A549 treated with Hydrocortisone at 1 μM for 4 hours (cell line): ENCODE results near the gene MYCBP. TPM values are rescaled to one million over a fixed set of nuclear protein-coding genes. Genes with fewer than 3 reads are reported as not detected.

Experiments
- total RNA-seq: library from RNA; stranded (reverse); fragments of 200-300 nt; extraction: Qiagen RNA extraction; gene quantifications from 5 replicates; pipeline ENCODE4 v1.2.3, GENCODE V29; 2022

Gene MYCBP
- 18.6 to 25.9 TPM (median 20.1 TPM) in 5 replicates for total RNA-seq

GRCh38 chr1:38873027-38873969 is at the start of gene MYCBP:
Gene MYCBP, minus strand, starts transcription at chr1:38873348. Its CDS starts 43 bp downstream, at chr1:38873305.

DNA sequence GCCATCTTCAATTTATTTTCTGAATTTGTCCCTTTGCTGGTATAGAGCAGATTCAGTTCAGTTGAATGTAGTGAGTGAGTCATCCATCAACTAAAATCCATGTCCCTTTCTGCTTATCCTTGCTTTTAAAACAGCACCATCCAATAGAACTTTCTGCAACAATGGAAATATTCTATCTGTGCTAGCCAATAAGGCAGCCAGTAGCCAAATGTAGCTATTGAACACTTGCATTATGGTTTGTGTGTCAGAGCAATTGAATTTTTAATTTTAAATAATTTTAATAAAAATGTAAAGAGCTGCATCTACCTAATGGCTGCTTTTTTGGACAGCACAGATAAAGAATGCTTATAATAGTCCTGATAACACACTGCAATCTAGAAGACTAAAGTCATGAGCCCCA is 8.3 kb upstream of the MYCBP start, which contains the start of gene GJA9:
TSS of gene GJA9 (minus strand) at position 101 of the 400 bp plus-strand sequence. CDS start 5,489 bp downstream, outside the sequence.

GRCh38 chr1:38859561-38860453 is 13.3 kb downstream of the MYCBP start, which contains the start of gene RRAGC:
Gene RRAGC, minus strand, starts transcription at chr1:38859772. Its CDS starts 126 bp downstream, at chr1:38859646.

Other genes starting within 250 kb of the MYCBP start
- 30.2 to 36.2 TPM (median 31.1 TPM) in 5 replicates for gene RRAGC, start 13.6 kb downstream of the MYCBP start, total RNA-seq
- gene GJA9, start 8.2 kb upstream of the MYCBP start, total RNA-seq, result 0.07 TPM in 1 of 5 replicates, not detected in the others
- gene RHBDL2, start 68.5 kb upstream of the MYCBP start, total RNA-seq, result 1.7 to 2.3 TPM (median 2.1 TPM) in 5 replicates
- gene AKIRIN1, start 117.9 kb upstream of the MYCBP start, total RNA-seq, result 38.8 to 45.9 TPM (median 44.8 TPM) in 5 replicates
- 411 to 462 TPM (median 440 TPM) in 5 replicates for gene NDUFS5, start 153.0 kb upstream of the MYCBP start, total RNA-seq